ENCODE data around the gene IL1RL2.
A peak's percentile ranks its signal among the peaks of the same experiment; 100 is the strongest.

The IL1RL2 gene

GRCh38 chr2:102226612-102227391 lies 40.0 kb downstream of the IL1RL2 start:
- H3K9me3 Mint-ChIP-seq, result no peaks in the 10 kb centered on the region
- peaks cover 11 to 15% of the 10 kb centered on the region in 2 donors for H3K4me1 Mint-ChIP-seq (ENCODE audit: low read depth in 2 of 2)
- DNase-seq (no peak), ATAC-seq (replicated peaks) (no peak)
- H3K36me3 Mint-ChIP-seq (ENCODE audit: insufficient read depth), result no peaks in the 10 kb centered on the region
- peak overlapping the region; percentile 2 to 9 for H3K4me3 Mint-ChIP-seq
- peak overlapping the region; percentile 62 to 87 for H3K27ac Mint-ChIP-seq
- H3K27me3 Mint-ChIP-seq, result peaks cover 0 to 6% of the 10 kb centered on the region in 2 donors

- H3K27ac Mint-ChIP-seq, result no peak overlapping the region
- no peaks in the 10 kb centered on the region for H3K9me3 Mint-ChIP-seq
- no peaks in the 10 kb centered on the region for H3K36me3 Mint-ChIP-seq (ENCODE audit: insufficient read depth)
- ATAC-seq (replicated peaks), result no peak
- no peak overlapping the region for H3K4me3 Mint-ChIP-seq
- DNase-seq, result no peak
- no peaks in the 10 kb centered on the region for H3K27me3 Mint-ChIP-seq
- H3K4me1 Mint-ChIP-seq (ENCODE audit: low read depth in 2 of 2), result peaks cover 11 to 15% of the 10 kb centered on the region in 2 donors
Measured at GRCh38 chr2:102229141-102229769, 42.4 kb downstream of the IL1RL2 start.

GRCh38 chr2:102230410-102230909 lies 43.6 kb downstream of the IL1RL2 start:
- H3K4me1 Mint-ChIP-seq (ENCODE audit: low read depth in 2 of 2), result peaks cover 11 to 19% of the 10 kb centered on the region in 2 donors
- no peak overlapping the region for H3K27ac Mint-ChIP-seq
- no peaks in the 10 kb centered on the region for H3K27me3 Mint-ChIP-seq
- ATAC-seq (replicated peaks), result no peak
- no peak for DNase-seq
- H3K36me3 Mint-ChIP-seq (ENCODE audit: insufficient read depth), result no peaks in the 10 kb centered on the region
- no peaks in the 10 kb centered on the region for H3K9me3 Mint-ChIP-seq
- no peak overlapping the region for H3K4me3 Mint-ChIP-seq

- H3K27ac Mint-ChIP-seq, result no peak overlapping the region
Measured at GRCh38 chr2:102233132-102233884, 46.5 kb downstream of the IL1RL2 start.

GRCh38 chr2:102235042-102235473 lies 48.2 kb downstream of the IL1RL2 start:
- no peaks in the 10 kb centered on the region for H3K27me3 Mint-ChIP-seq
- ATAC-seq (replicated peaks) (no peak), DNase-seq (no peak)
- no peak overlapping the region for H3K27ac Mint-ChIP-seq
- H3K9me3 Mint-ChIP-seq, result no peaks in the 10 kb centered on the region
- no peak overlapping the region for H3K4me3 Mint-ChIP-seq
- peaks cover 5 to 10% of the 10 kb centered on the region in 2 donors for H3K4me1 Mint-ChIP-seq (ENCODE audit: low read depth in 2 of 2)
- peaks cover 2% of the 10 kb centered on the region for H3K36me3 Mint-ChIP-seq (ENCODE audit: insufficient read depth)

More at GRCh38 chr2:102233132-102233884, 46.5 kb downstream of the IL1RL2 start:
- peaks cover 2 to 8% of the 10 kb centered on the region in 2 donors for H3K4me1 Mint-ChIP-seq (ENCODE audit: low read depth in 2 of 2)
- no peak overlapping the region for H3K4me3 Mint-ChIP-seq
- no peaks in the 10 kb centered on the region for H3K9me3 Mint-ChIP-seq
- no peak for DNase-seq
- H3K27me3 Mint-ChIP-seq, result no peaks in the 10 kb centered on the region
- no peak for ATAC-seq (replicated peaks)
- H3K36me3 Mint-ChIP-seq (ENCODE audit: insufficient read depth), result no peaks in the 10 kb centered on the region

GRCh38 chr2:102235491-102235890 lies 48.7 kb downstream of the IL1RL2 start:
- no peaks in the 10 kb centered on the region for H3K27me3 Mint-ChIP-seq
- no peak for DNase-seq
- no peak overlapping the region for H3K4me3 Mint-ChIP-seq
- peaks cover 5 to 11% of the 10 kb centered on the region in 2 donors for H3K4me1 Mint-ChIP-seq (ENCODE audit: low read depth in 2 of 2)
- ATAC-seq (replicated peaks), result peak; percentile 46
- H3K27ac Mint-ChIP-seq, result no peak overlapping the region
- peaks cover 2% of the 10 kb centered on the region for H3K36me3 Mint-ChIP-seq (ENCODE audit: insufficient read depth)
- no peaks in the 10 kb centered on the region for H3K9me3 Mint-ChIP-seq

- H3K9me3 Mint-ChIP-seq, result no peaks in the 10 kb centered on the region
- DNase-seq, result no peak
- peaks cover 2% of the 10 kb centered on the region for H3K36me3 Mint-ChIP-seq (ENCODE audit: insufficient read depth)
- H3K4me1 Mint-ChIP-seq (ENCODE audit: low read depth in 2 of 2), result peaks cover 11 to 18% of the 10 kb centered on the region in 2 donors
- H3K27ac Mint-ChIP-seq, result no peak overlapping the region
- no peak overlapping the region for H3K4me3 Mint-ChIP-seq
- no peaks in the 10 kb centered on the region for H3K27me3 Mint-ChIP-seq
- ATAC-seq (replicated peaks), result no peak
Measured at GRCh38 chr2:102236132-102236531, 49.3 kb downstream of the IL1RL2 start.

GRCh38 chr2:102237176-102237575 lies 50.4 kb downstream of the IL1RL2 start:
- Mint-ChIP-seq H3K4me3 (no peak overlapping the region), H3K4me1 (ENCODE audit: low read depth in 2 of 2) (peaks cover 11 to 18% of the 10 kb centered on the region in 2 donors), H3K27me3 (no peaks in the 10 kb centered on the region), H3K36me3 (ENCODE audit: insufficient read depth) (peaks cover 2% of the 10 kb centered on the region), H3K9me3 (no peaks in the 10 kb centered on the region), H3K27ac (no peak overlapping the region)
- ATAC-seq (replicated peaks), result no peak
- DNase-seq, result no peak

- Mint-ChIP-seq H3K27ac (peak overlapping the region; percentile 29 to 39), H3K27me3 (no peaks in the 10 kb centered on the region), H3K36me3 (ENCODE audit: insufficient read depth) (peaks cover 2% of the 10 kb centered on the region), H3K4me1 (ENCODE audit: low read depth in 2 of 2) (peaks cover 11 to 18% of the 10 kb centered on the region in 2 donors), H3K9me3 (no peaks in the 10 kb centered on the region), H3K4me3 (no peak overlapping the region)
- no peak for ATAC-seq (replicated peaks)
- no peak for DNase-seq
Measured at GRCh38 chr2:102238039-102238756, 51.4 kb downstream of the IL1RL2 start.

- ATAC-seq (replicated peaks) (no peak), DNase-seq (no peak)
- Mint-ChIP-seq H3K9me3 (no peaks in the 10 kb centered on the region), H3K27ac (peak overlapping the region in 1 of 2 donors; percentile 7), H3K4me1 (ENCODE audit: low read depth in 2 of 2) (peaks cover 11 to 18% of the 10 kb centered on the region in 2 donors), H3K36me3 (ENCODE audit: insufficient read depth) (peaks cover 2% of the 10 kb centered on the region), H3K4me3 (no peak overlapping the region), H3K27me3 (no peaks in the 10 kb centered on the region)
Measured at GRCh38 chr2:102238778-102239177, 52.0 kb downstream of the IL1RL2 start.

GRCh38 chr2:102239344-102239743 lies 52.5 kb downstream of the IL1RL2 start:
- Mint-ChIP-seq H3K4me1 (ENCODE audit: low read depth in 2 of 2) (peaks cover 11 to 18% of the 10 kb centered on the region in 2 donors), H3K4me3 (no peak overlapping the region)

GRCh38 chr2:102240640-102241370 lies 54.0 kb downstream of the IL1RL2 start:
- H3K4me1 Mint-ChIP-seq (ENCODE audit: low read depth in 2 of 2), result peaks cover 11 to 12% of the 10 kb centered on the region in 2 donors
- peak; percentile 99 for ATAC-seq (replicated peaks)
- peaks cover 2% of the 10 kb centered on the region for H3K36me3 Mint-ChIP-seq (ENCODE audit: insufficient read depth)
- H3K27ac Mint-ChIP-seq, result peak overlapping the region; percentile 44 to 68
- peak overlapping the region; percentile 7 to 45 for H3K4me3 Mint-ChIP-seq
- DNase-seq, result peak; percentile 79 to 84 (median 82)
- no peaks in the 10 kb centered on the region for H3K9me3 Mint-ChIP-seq
- no peaks in the 10 kb centered on the region for H3K27me3 Mint-ChIP-seq

More at GRCh38 chr2:102239344-102239743, 52.5 kb downstream of the IL1RL2 start:
- Mint-ChIP-seq H3K27ac (no peak overlapping the region), H3K36me3 (ENCODE audit: insufficient read depth) (peaks cover 2% of the 10 kb centered on the region), H3K27me3 (no peaks in the 10 kb centered on the region), H3K9me3 (no peaks in the 10 kb centered on the region)
- DNase-seq (no peak), ATAC-seq (replicated peaks) (no peak)

All from effector memory CD8-positive, alpha-beta T cell (primary cell).